HepG2 (cell line): ENCODE results near the gene IFIT1. TPM values are rescaled to one million over a fixed set of nuclear protein-coding genes. Genes with fewer than 3 reads are reported as not detected.

Source experiments
- ATAC-seq: fragments of 200-7000 bp; cut with Tn5 transposase; 3 replicates; pipeline ENCODE4 v1.9.1; 2020; ENCODE audit warnings: mild to moderate bottlenecking, moderate library complexity
- BruUV-seq: library from RNA; stranded (reverse); fragments of 400-500 nt; replicated peaks from 2 replicates; lab custom pipeline; 2021; lab: Mats Ljungman, UMichigan
- CTCF ChIA-PET: fragments of 300-600 bp; formaldehyde crosslinking; extraction: SDS; loops from one replicate; lab custom pipeline; 2021; ENCODE audit warnings: low total read pairs, inconsistent platforms, low intra/inter-chr PET ratio; lab: Yijun Ruan, JAX
- POLR2A ChIA-PET: fragments of 350-600 bp; sonication (Branson Sonifier 250); formaldehyde crosslinking; loops from one replicate; lab custom pipeline; 2020; ENCODE audit warnings: antibody characterized with exemption, inconsistent platforms; lab: Yijun Ruan, JAX
- DNase-seq: peaks from one replicate; pipeline ENCODE4 v3.0.0-alpha.2; 2015; ENCODE audit warnings: low spot score
- FAIRE-seq: peaks from 3 replicates; lab custom pipeline; 2011; peaks lifted over from hg19 to GRCh38; lab: Jason Lieb, UNC
- H2AFZ ChIP-seq: one replicate; pipeline ENCODE4 v1.6.1; 2011; ENCODE audit warnings: low read length, inconsistent platforms
- H3K27ac ChIP-seq: fragments of 300-600 bp; 3 replicates; pipeline ENCODE4 v1.8.0; 2011; ENCODE audit warnings: mixed run types, mild to moderate bottlenecking, mixed read lengths, low read length, inconsistent platforms; ENCODE audit not compliant: insufficient read depth; ENCODE audit errors: extremely low read length
- H3K27me3 ChIP-seq, 2 experiments: fragments of 200-600 bp in 1 of 2; 2 replicates in 1 of 2; 3 replicates in 1 of 2; pipeline versions ENCODE4 v1.6.0 to v1.8.0; 2011; ENCODE audit warnings: low read length in 2 of 2, mild to moderate bottlenecking in 2 of 2, moderate library complexity in 2 of 2, inconsistent platforms in 1 of 2; ENCODE audit not compliant: insufficient read depth in 2 of 2, control insufficient read depth in 1 of 2
- H3K36me3 ChIP-seq, 2 experiments: fragments of 200-600 bp in 1 of 2; replicated peaks in 1 of 2; 2 replicates in 1 of 2; 3 replicates in 1 of 2; pipeline versions ENCODE4 v1.5.1 to v1.8.0; 2011; ENCODE audit warnings: low read length in 2 of 2, inconsistent platforms in 1 of 2; ENCODE audit not compliant: insufficient read depth in 2 of 2, control insufficient read depth in 1 of 2
- H3K4me1 ChIP-seq: 2 replicates; pipeline ENCODE4 v1.5.1; 2012; ENCODE audit warnings: low read length, inconsistent platforms; ENCODE audit not compliant: insufficient read depth
- H3K4me2 ChIP-seq: 2 replicates; pipeline ENCODE4 v1.6.0; 2011; ENCODE audit warnings: low read depth, low read length, inconsistent platforms
- H3K4me3 ChIP-seq, 3 experiments: fragments of 200-600 bp in 1 of 3; sonication (generic), shearing (Covaris generic) in 1 of 3; replicated peaks in 1 of 3; 2 replicates each; pipeline ENCODE4 v1.5.1; 2011 to 2016; ENCODE audit warnings: low read length in 3 of 3, inconsistent platforms in 2 of 3, low read depth in 2 of 3, mild to moderate bottlenecking in 2 of 3, control low read depth in 1 of 3, mixed read lengths in 1 of 3; ENCODE audit not compliant: insufficient read depth in 1 of 3
- H3K79me2 ChIP-seq: one replicate; pipeline ENCODE4 v1.6.1; 2011; ENCODE audit warnings: low read length, inconsistent platforms; ENCODE audit not compliant: insufficient read depth
- H3K9ac ChIP-seq: 2 replicates; pipeline ENCODE4 v1.6.0; 2011; ENCODE audit warnings: mild to moderate bottlenecking, low read depth, low read length, inconsistent platforms; ENCODE audit not compliant: insufficient read depth
- H3K9me3 ChIP-seq: 2 replicates; pipeline ENCODE4 v1.5.1; 2012; ENCODE audit warnings: mild to moderate bottlenecking, low read length
- H4K20me1 ChIP-seq: 2 replicates; pipeline ENCODE4 v1.6.0; 2011; ENCODE audit warnings: inconsistent platforms, mild to moderate bottlenecking, low read length, moderate library complexity; ENCODE audit not compliant: insufficient read depth
- CENPBD1 ChIP-seq: sonication (generic); formaldehyde crosslinking; IDR thresholded peaks from 2 replicates; pipeline ENCODE4 v1.8.0; 2022; ENCODE audit warnings: missing genetic modification reagents, low read depth, mild to moderate bottlenecking, borderline replicate concordance
- FOXO1 ChIP-seq: sonication (generic); formaldehyde crosslinking; IDR thresholded peaks from 2 replicates; pipeline ENCODE4 v1.4.0; 2020; ENCODE audit warnings: missing genetic modification reagents
- GPN1 ChIP-seq: sonication (generic); formaldehyde crosslinking; IDR thresholded peaks from 2 replicates; pipeline ENCODE4 v1.5.1; 2020; ENCODE audit warnings: missing genetic modification reagents, borderline replicate concordance
- HNF4G ChIP-seq, 2 experiments: sonication (generic) in 1 of 2; formaldehyde crosslinking in 1 of 2; IDR thresholded peaks; 2 replicates each; pipeline versions ENCODE4 v1.4.0 to v1.6.1; 2011 to 2020; ENCODE audit warnings: borderline replicate concordance in 2 of 2, low read depth in 2 of 2, mild to moderate bottlenecking in 2 of 2, low read length in 1 of 2, missing genetic modification reagents in 1 of 2, moderate library complexity in 1 of 2
- IRF2 ChIP-seq: IDR thresholded peaks from 2 replicates; pipeline ENCODE4 v1.6.1; 2018; ENCODE audit warnings: missing genetic modification reagents, missing compliant biosample characterization
- NFKB2 ChIP-seq: sonication (generic); formaldehyde crosslinking; IDR thresholded peaks from 2 replicates; pipeline ENCODE4 v1.4.0; 2020; ENCODE audit warnings: missing genetic modification reagents, borderline replicate concordance
- RFX3 ChIP-seq: IDR thresholded peaks from 2 replicates; pipeline ENCODE4 v1.6.1; 2016; ENCODE audit warnings: missing biosample characterization, missing genetic modification reagents
- SIX4 ChIP-seq: sonication (generic); formaldehyde crosslinking; IDR thresholded peaks from 2 replicates; pipeline ENCODE4 v1.4.0; 2020; ENCODE audit warnings: missing genetic modification reagents
- SP5 ChIP-seq: IDR thresholded peaks from 2 replicates; pipeline ENCODE4 v1.6.1; 2016; ENCODE audit warnings: low read depth, borderline replicate concordance
- ZFP36L1 ChIP-seq: sonication (generic); formaldehyde crosslinking; IDR thresholded peaks from 2 replicates; pipeline ENCODE4 v1.8.0; 2022; ENCODE audit warnings: mild to moderate bottlenecking, missing genetic modification reagents, moderate library complexity
- ZNF280B ChIP-seq: sonication (generic); formaldehyde crosslinking; IDR thresholded peaks from 2 replicates; pipeline ENCODE4 v1.5.0; 2020; ENCODE audit warnings: missing genetic modification reagents, mild to moderate bottlenecking, borderline replicate concordance
- ZNF33B ChIP-seq: sonication (generic); formaldehyde crosslinking; IDR thresholded peaks from 2 replicates; pipeline ENCODE4 v1.5.1; 2020; ENCODE audit warnings: mild to moderate bottlenecking, missing genetic modification reagents
- WGBS: methylation state at CpG from one replicate; pipeline ENCODE4 v1.1.6; 2017; ENCODE audit warnings: low lambda C conversion rate; 5-methylcytosine and 5-hydroxymethylcytosine counted together
- in situ Hi-C: cut with HindIII; loops from 2 replicates; pipeline ENCODE4 v1.10.0; 2017; ENCODE audit warnings: low pct_unique_long_range_greater_than_20kb; ENCODE audit not compliant: extremely low pct_ligation_motif_present
- intact Hi-C: fragments of 100-400 bp; cut with micrococcal nuclease; formaldehyde crosslinking; loops from one replicate; pipeline ENCODE4 v1.10.0; 2022; ENCODE audit not compliant: unreplicated experiment
- polyA plus RNA-seq, 8 experiments: library from polyadenylated mRNA; depleted of rRNA in 3 of 8; stranded (reverse) in 7 of 8; unstranded in 1 of 8; fragments of >200 nt; fragmentation: Illumina TruSeq in 4 of 8; extraction: Trizol in 4 of 8; gene quantifications; 2 replicates each; pipeline versions ENCODE4 v1.2.1 to v1.2.3, GENCODE V29; 2011 to 2016; ENCODE audit warnings: low read depth in 4 of 8, missing spikeins in 1 of 8, mixed read lengths in 1 of 8; ENCODE audit not compliant: insufficient read depth in 1 of 8
- total RNA-seq, 5 experiments: library from RNA; depleted of rRNA; stranded (reverse); fragments of >200 nt; fragmentation: Illumina TruSeq; extraction: Trizol; gene quantifications; 2 replicates each; pipeline ENCODE4 v1.2.3, GENCODE V29; 2016; ENCODE audit warnings: low read depth in 1 of 5

The IFIT1 gene
- total and polyA plus RNA-seq, 2 of the 13 experiments (the other 11 are each of a cell fraction or from before 2014, with no cell fraction given): 1.5 to 5.5 TPM

- no peak overlapping the region for H3K9ac ChIP-seq
- H3K36me3 ChIP-seq: 0 out of 5 replicates have a peak, but pooled peaks cover 0 to 3% of the 10 kb centered on the region in 2 experiments
- H3K9me3 ChIP-seq: no peaks in the 10 kb centered on the region
- H2AFZ ChIP-seq: no peak overlapping the region
- DNase-seq (no peak), ATAC-seq (no peak), FAIRE-seq (no peak)
- BruUV-seq: no TSS peak
- no peaks in the 10 kb centered on the region for H3K27me3 ChIP-seq
- H3K4me1 ChIP-seq: peaks cover 20% of the 10 kb centered on the region
- no peak overlapping the region for H3K4me2 ChIP-seq
- H3K79me2 ChIP-seq: no peaks in the 10 kb centered on the region
- TF ChIP-seq HNF4G (IDR thresholded peaks at IDR 0.05; ENCODE audit: borderline replicate concordance, low read depth, low read length) (no peak), HNF4G (CRISPR knock-in tag; IDR thresholded peaks at IDR 0.05; ENCODE audit: borderline replicate concordance, low read depth) (no peak), ZNF280B (no peak), CENPBD1 (no peak), ZFP36L1 (CRISPR knock-in tag) (no peak), NFKB2 (CRISPR knock-in tag) (no peak), ZNF33B (no peak), IRF2 (CRISPR knock-in tag) (no peak), GPN1 (CRISPR knock-in tag) (no peak), RFX3 (no peak), FOXO1 (CRISPR knock-in tag) (no peak), SIX4 (CRISPR knock-in tag) (no peak), SP5 (CRISPR knock-in tag) (no peak)
- H4K20me1 ChIP-seq: no peaks in the 10 kb centered on the region
- no peak overlapping the region for H3K27ac ChIP-seq
- in situ Hi-C loops (no loop called here), intact Hi-C loops (no loop called here)
- ChIA-PET CTCF (no interaction called here), POLR2A (interaction anchor here (0.7 kb wide), 1 partner anchor 122 kb away, joined by 6 read pairs; no protein-coding TSS in a partner anchor)
- no peak overlapping the region for H3K4me3 ChIP-seq
- WGBS: 75% methylated on average over 1 of the region's 1 CpG
Observed at GRCh38 chr10:89399956-89400355, 7.5 kb downstream of the IFIT1 start.
